ENCODE data around the gene TMED10.

- TF ChIP-seq CTCF (IDR thresholded peaks at IDR 0.05; ENCODE audit: extremely low read depth in 1 of 2, insufficient read depth in 1 of 2, low read depth in 1 of 2, low read length in 2 of 2) (no peak), POLR2A (IDR thresholded peaks at IDR 0.05; ENCODE audit: low read depth, low read length) (no peak), EZH2 (IDR thresholded peaks at IDR 0.05; ENCODE audit: borderline replicate concordance, low read depth, low read length, severe bottlenecking) (no peak)
These were observed 12.7 kb downstream of the TMED10 start for GRCh38 chr14:75163677-75164076.
